B cell (primary cell): Measurements from ENCODE around the gene PDGFC.

Experiments used
- EZH2 ChIP-seq: IDR thresholded peaks from 2 replicates; pipeline ENCODE4 v1.6.1; 2012; ENCODE audit warnings: borderline replicate concordance, low read depth, mild to moderate bottlenecking, moderate library complexity, low read length; ENCODE audit not compliant: insufficient read depth, poor library complexity, severe bottlenecking
- TF ChIP-seq, protein P1 (sequence below): fragments of 200-600 bp; IDR thresholded peaks from one replicate; pipeline ENCODE4 v1.8.0; 2022; ENCODE audit warnings: antibody characterized with exemption, mild to moderate bottlenecking

DNA sequence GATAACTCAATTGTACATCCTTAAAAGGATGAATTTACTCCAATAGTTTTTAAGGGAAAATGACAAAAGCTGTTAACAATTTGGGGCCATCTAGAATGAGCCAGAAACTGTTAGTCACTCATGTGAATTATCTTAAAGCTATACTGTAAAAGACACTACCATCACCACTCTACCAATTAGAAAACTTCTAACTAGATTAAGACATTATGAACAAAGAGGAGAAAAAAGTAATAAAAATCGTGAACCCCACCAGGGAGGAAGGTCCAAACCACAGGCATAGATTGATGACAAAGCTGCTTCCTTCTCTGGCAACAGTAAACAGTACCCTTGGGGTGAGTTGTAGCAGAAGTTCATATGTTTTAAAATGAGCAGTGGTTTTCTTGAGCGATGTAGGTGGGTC, 106.1 kb downstream of the PDGFC start:
- TF ChIP-seq, protein P1, sequence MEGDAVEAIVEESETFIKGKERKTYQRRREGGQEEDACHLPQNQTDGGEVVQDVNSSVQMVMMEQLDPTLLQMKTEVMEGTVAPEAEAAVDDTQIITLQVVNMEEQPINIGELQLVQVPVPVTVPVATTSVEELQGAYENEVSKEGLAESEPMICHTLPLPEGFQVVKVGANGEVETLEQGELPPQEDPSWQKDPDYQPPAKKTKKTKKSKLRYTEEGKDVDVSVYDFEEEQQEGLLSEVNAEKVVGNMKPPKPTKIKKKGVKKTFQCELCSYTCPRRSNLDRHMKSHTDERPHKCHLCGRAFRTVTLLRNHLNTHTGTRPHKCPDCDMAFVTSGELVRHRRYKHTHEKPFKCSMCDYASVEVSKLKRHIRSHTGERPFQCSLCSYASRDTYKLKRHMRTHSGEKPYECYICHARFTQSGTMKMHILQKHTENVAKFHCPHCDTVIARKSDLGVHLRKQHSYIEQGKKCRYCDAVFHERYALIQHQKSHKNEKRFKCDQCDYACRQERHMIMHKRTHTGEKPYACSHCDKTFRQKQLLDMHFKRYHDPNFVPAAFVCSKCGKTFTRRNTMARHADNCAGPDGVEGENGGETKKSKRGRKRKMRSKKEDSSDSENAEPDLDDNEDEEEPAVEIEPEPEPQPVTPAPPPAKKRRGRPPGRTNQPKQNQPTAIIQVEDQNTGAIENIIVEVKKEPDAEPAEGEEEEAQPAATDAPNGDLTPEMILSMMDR = no peak
- TF ChIP-seq EZH2 = no peak
